CD4-positive, CD25-positive, alpha-beta regulatory T cell (primary cell): ENCODE data around the gene HSPA1B. TPM values are rescaled to one million over a fixed set of nuclear protein-coding genes. Genes with fewer than 3 reads are reported as not detected.

Experiments used
- ATAC-seq, 2 donors: fragments of 150-1000 bp; cut with Tn5 transposase; one replicate each; pipeline ENCODE4 v1.10.0; 2021; ENCODE audit warnings: low read depth in 2 of 2, moderate number of reproducible peaks in 2 of 2, moderate library complexity in 1 of 2
- DNase-seq, 3 donors: peaks; one replicate each; pipeline versions ENCODE4 v3.0.0 to v3.0.0-alpha.2; 2012 to 2022; ENCODE audit warnings: mixed read lengths in 1 of 3
- H3K27ac ChIP-seq: one replicate; pipeline ENCODE4 v1.7.0; 2013; ENCODE audit warnings: mild to moderate bottlenecking, low read length; ENCODE audit not compliant: insufficient read depth, poor library complexity, severe bottlenecking
- H3K27me3 ChIP-seq: one replicate; pipeline ENCODE4 v1.7.0; 2013; ENCODE audit warnings: low read length; ENCODE audit not compliant: control insufficient read depth, insufficient read depth
- H3K36me3 ChIP-seq: one replicate; pipeline ENCODE4 v1.7.0; 2013; ENCODE audit warnings: mild to moderate bottlenecking, low read length, moderate library complexity; ENCODE audit not compliant: control insufficient read depth, insufficient read depth
- H3K4me1 ChIP-seq: 2 replicates; pipeline ENCODE4 v1.7.0; 2013; ENCODE audit warnings: mild to moderate bottlenecking, low read length; ENCODE audit not compliant: insufficient read depth, control insufficient read depth, poor library complexity, severe bottlenecking
- H3K4me3 ChIP-seq: one replicate; pipeline ENCODE4 v1.7.0; 2013; ENCODE audit warnings: low read depth, mild to moderate bottlenecking, low read length, moderate library complexity
- H3K9me3 ChIP-seq, 2 experiments: 1 replicate in 1 of 2; 2 replicates in 1 of 2; pipeline ENCODE4 v1.7.0; 2013; ENCODE audit warnings: low read length in 2 of 2, mild to moderate bottlenecking in 1 of 2, moderate library complexity in 1 of 2; ENCODE audit not compliant: control insufficient read depth in 2 of 2
- H3K27ac Mint-ChIP-seq, 3 donors: one replicate each; pipeline ENCODE4 v1.8.0; 2020 to 2022; ENCODE audit warnings: mild to moderate bottlenecking in 3 of 3, mixed read lengths in 3 of 3, moderate library complexity in 2 of 3
- H3K27me3 Mint-ChIP-seq: one replicate; pipeline ENCODE4 v1.8.0; 2022; ENCODE audit warnings: mild to moderate bottlenecking, mixed read lengths
- H3K36me3 Mint-ChIP-seq: one replicate; pipeline ENCODE4 v1.8.0; 2020; ENCODE audit warnings: mixed read lengths
- H3K4me1 Mint-ChIP-seq, 4 donors: one replicate each; pipeline ENCODE4 v1.8.0; 2020 to 2022; ENCODE audit warnings: mixed read lengths in 4 of 4, mild to moderate bottlenecking in 1 of 4
- H3K4me3 Mint-ChIP-seq, 4 donors: one replicate each; pipeline ENCODE4 v1.8.0; 2020 to 2022; ENCODE audit warnings: mild to moderate bottlenecking in 4 of 4, mixed read lengths in 4 of 4, moderate library complexity in 3 of 4
- H3K9me3 Mint-ChIP-seq, 7 donors: one replicate each; pipeline ENCODE4 v1.8.0; 2020 to 2022; ENCODE audit warnings: mixed read lengths in 7 of 7, mild to moderate bottlenecking in 3 of 7, moderate library complexity in 2 of 7
- polyA plus RNA-seq, 4 donors: library from polyadenylated mRNA; unstranded; fragments of 300-500 nt; fragmentation: Illumina TruSeq; gene quantifications; one replicate each; pipeline ENCODE4 v1.2.3, GENCODE V29; 2021
- total RNA-seq: library from RNA; stranded (reverse); gene quantifications from one replicate; pipeline ENCODE4 v1.2.3, GENCODE V29; 2022

Gene HSPA1B
- total and polyA plus RNA-seq, 5 donors from 2014 or later: 2.3 to 27.3 (median 3.1) TPM

DNA sequence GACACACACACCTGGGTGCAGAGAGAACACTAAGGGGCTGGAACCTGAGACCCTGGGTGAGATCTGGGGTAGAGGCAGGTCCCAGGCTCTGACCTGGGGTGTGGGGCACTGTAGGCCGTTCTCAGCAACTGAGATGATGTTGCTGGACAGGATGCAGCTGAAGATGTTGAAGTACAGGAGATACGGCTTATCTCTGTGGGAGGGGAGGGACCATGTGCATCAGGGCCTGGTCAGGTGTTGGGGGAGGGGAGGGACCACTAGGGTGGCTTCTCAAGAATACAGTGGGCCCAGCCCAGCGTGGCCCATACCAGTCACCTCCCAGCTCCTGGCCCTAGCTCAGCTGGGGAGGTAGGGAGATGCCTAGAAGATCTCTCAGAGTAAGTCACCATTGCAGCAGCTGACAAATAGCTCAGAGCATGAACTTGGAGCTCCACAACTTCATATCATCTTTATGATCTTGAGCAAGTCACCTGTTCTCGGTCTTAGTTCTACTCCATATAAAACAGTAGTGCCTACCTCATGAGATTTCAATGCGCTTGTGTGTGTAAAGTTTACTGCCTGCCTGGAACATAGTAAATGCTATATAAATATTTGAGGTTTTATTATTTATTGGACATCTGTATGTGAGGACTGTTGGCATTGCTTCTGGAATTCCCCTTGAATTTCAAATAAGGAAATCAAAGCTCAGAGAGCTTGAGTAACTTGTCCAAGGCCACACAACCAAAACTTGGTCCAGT lies 47.5 kb downstream of the HSPA1B start:
- H3K4me1 Mint-ChIP-seq: peaks cover 0 to 5% (median under 1%) of the 10 kb centered on the region in 4 donors
- ATAC-seq: no peak
- H3K36me3 ChIP-seq: peaks cover 6% of the 10 kb centered on the region
- peaks cover 6% of the 10 kb centered on the region for H3K36me3 Mint-ChIP-seq
- no peak overlapping the region for H3K27ac ChIP-seq
- no peaks in the 10 kb centered on the region for H3K4me1 ChIP-seq
- no peaks in the 10 kb centered on the region for H3K27me3 Mint-ChIP-seq
- H3K9me3 Mint-ChIP-seq: no peaks in the 10 kb centered on the region
- no peaks in the 10 kb centered on the region for H3K9me3 ChIP-seq
- no peaks in the 10 kb centered on the region for H3K27me3 ChIP-seq
- no peak for DNase-seq
- H3K4me3 ChIP-seq: no peak overlapping the region
- H3K27ac Mint-ChIP-seq: peak overlapping the region in 2 of 3 donors; percentile 36 to 68
- no peak overlapping the region for H3K4me3 Mint-ChIP-seq

DNA sequence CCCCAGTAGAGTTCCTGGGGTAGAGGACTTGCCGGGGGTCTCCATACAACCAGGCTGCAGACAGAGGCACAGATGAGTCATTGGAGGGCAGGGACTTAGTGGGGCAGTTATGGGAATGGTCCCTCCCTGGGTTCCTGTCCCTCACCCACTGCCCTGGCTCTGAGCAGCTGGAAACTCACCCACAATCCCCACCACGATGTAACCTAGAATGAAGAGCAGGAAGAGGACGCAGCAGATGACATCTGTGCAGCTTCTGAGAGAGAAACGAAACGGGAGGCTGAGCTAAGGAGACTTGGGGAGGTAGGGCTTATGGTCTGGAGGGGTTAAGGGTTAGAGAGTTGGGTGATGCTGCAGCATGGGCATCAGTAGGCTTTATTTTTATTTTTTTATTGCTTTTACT lies 48.3 kb downstream of the HSPA1B start:
- no peak overlapping the region for H3K4me3 Mint-ChIP-seq
- Histone ChIP-seq H3K4me3 (no peak overlapping the region), H3K27ac (no peak overlapping the region), H3K36me3 (peaks cover 14% of the 10 kb centered on the region), H3K27me3 (no peaks in the 10 kb centered on the region), H3K9me3 (no peaks in the 10 kb centered on the region), H3K4me1 (no peaks in the 10 kb centered on the region)
- H3K4me1 Mint-ChIP-seq: peaks cover 0 to 5% (median under 1%) of the 10 kb centered on the region in 4 donors
- ATAC-seq: peak in 1 of 2 donors; percentile 15
- H3K36me3 Mint-ChIP-seq: peaks cover 7% of the 10 kb centered on the region
- no peak for DNase-seq
- H3K27ac Mint-ChIP-seq: no peak overlapping the region
- no peaks in the 10 kb centered on the region for H3K27me3 Mint-ChIP-seq
- no peaks in the 10 kb centered on the region for H3K9me3 Mint-ChIP-seq

DNA sequence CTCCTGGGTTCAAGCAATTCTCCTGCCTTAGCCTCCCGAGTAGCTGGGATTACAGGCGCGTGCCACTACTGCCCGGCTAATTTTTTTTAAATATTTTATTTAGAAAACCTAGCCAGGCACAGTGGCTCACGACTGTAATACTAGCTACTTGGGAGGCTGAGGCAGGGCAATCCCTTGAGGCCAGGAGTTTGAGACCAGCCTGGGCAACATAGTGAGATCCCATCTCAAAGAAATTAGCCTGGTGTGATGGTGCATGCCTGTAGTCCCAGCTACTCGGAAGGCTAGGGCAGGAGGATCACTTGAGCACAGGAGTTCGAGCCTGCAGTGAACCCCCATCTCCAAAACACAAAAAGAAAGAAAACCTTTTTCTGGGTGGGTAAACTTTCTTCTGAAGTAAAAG lies 48.8 kb downstream of the HSPA1B start:
- no peak overlapping the region for H3K27ac Mint-ChIP-seq
- no peak for DNase-seq
- peaks cover 0 to 3% (median under 1%) of the 10 kb centered on the region in 4 donors for H3K4me1 Mint-ChIP-seq

DNA sequence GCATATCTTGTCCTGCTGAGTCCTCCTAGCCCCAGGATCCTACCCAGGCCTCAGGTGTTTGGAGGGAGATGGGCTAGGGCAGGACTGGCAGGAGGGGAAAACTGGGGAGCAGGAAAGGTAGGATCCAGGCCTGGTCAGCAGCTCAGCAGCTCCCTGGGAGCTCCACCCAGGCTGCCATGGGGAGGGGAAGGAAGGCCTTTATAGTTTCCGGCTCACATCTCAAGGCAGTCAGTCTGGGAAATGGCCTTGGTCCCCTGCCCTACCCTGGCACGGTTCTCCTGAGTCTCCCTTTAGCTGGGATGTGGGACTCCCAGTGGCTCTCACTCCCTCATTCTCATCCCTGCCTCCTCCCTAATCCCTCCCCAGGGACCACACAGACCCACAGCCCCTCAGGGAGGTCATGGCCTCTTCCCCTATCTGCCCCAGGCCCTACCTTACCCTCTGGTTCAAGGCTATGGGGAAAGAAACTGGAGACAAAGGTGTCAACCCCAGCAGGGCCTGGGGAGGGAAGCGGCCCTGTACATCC lies 49.6 kb downstream of the HSPA1B start:
- peaks cover 15% of the 10 kb centered on the region for H3K36me3 Mint-ChIP-seq
- peaks cover 0 to 5% (median 0%) of the 10 kb centered on the region in 4 donors for H3K4me1 Mint-ChIP-seq

More for the DNA sequence above, 48.8 kb downstream of the HSPA1B start:
- Mint-ChIP-seq H3K4me3 (no peak overlapping the region), H3K36me3 (peaks cover 12% of the 10 kb centered on the region), H3K27me3 (no peaks in the 10 kb centered on the region), H3K9me3 (no peaks in the 10 kb centered on the region)
- Histone ChIP-seq H3K36me3 (peaks cover 19% of the 10 kb centered on the region), H3K27ac (no peak overlapping the region), H3K27me3 (no peaks in the 10 kb centered on the region), H3K9me3 (no peaks in the 10 kb centered on the region), H3K4me1 (no peaks in the 10 kb centered on the region), H3K4me3 (no peak overlapping the region)
- ATAC-seq: no peak

DNA sequence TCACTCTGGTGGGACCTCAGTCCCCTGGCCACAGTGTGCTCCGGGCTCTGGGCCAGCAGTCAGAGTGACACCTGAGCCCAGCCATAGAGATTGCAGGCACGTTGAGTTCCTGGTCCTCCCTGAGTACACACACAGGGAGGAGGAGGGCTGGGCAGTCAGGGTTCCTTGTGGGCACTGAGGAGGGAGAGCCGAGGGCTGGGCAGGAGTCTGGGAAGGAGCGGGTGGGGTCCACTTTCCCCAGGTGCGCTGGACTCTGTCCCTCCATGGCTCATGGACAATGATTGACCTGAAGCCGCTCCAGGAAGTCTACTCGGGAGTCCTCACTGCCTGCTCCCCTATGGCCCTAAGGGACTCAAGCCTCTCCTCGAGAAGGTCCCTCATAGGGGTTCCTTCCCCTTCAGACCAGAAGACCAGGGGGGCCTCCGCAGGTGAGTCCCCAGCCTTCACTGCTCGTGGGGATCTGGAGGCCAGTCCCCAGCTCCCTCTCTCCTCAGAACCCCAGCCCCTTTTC lies 50.2 kb downstream of the HSPA1B start:
- H3K9me3 ChIP-seq: no peaks in the 10 kb centered on the region
- H3K4me1 Mint-ChIP-seq: peaks cover 0 to 5% (median 0%) of the 10 kb centered on the region in 4 donors
- ATAC-seq (no peak), DNase-seq (no peak)
- no peak overlapping the region for H3K27ac ChIP-seq
- no peaks in the 10 kb centered on the region for H3K9me3 Mint-ChIP-seq
- no peaks in the 10 kb centered on the region for H3K4me1 ChIP-seq
- H3K27me3 ChIP-seq: no peaks in the 10 kb centered on the region
- no peak overlapping the region for H3K27ac Mint-ChIP-seq
- peaks cover 29% of the 10 kb centered on the region for H3K36me3 ChIP-seq
- peaks cover 19% of the 10 kb centered on the region for H3K36me3 Mint-ChIP-seq
- H3K27me3 Mint-ChIP-seq: no peaks in the 10 kb centered on the region
- no peak overlapping the region for H3K4me3 Mint-ChIP-seq
- no peak overlapping the region for H3K4me3 ChIP-seq

More for the DNA sequence above, 49.6 kb downstream of the HSPA1B start:
- H3K27ac Mint-ChIP-seq: no peak overlapping the region
- Histone ChIP-seq H3K27me3 (no peaks in the 10 kb centered on the region), H3K4me3 (no peak overlapping the region), H3K9me3 (no peaks in the 10 kb centered on the region), H3K4me1 (no peaks in the 10 kb centered on the region), H3K27ac (no peak overlapping the region), H3K36me3 (peaks cover 23% of the 10 kb centered on the region)
- DNase-seq (no peak), ATAC-seq (no peak)
- no peaks in the 10 kb centered on the region for H3K27me3 Mint-ChIP-seq
- H3K4me3 Mint-ChIP-seq: no peak overlapping the region
- H3K9me3 Mint-ChIP-seq: no peaks in the 10 kb centered on the region

DNA sequence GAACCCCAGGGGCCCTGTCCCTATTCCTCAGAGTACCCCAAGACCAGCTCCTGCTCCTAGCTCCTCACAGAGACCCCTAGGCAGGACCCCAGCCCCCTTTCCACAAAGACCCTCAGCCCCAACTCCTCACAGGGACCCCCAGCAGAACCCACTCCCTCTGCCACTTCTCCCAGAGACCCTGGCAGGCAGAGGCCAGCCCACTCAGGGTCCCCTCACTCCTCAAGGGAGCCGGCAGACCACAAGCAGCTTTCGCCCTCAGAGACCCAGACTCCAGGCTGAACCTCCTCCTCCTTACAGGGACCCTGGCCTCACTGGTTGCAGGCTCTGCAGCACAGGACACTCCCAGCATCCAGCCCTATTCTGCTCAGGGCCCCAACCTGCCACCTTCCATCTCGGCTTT lies 50.7 kb downstream of the HSPA1B start:
- H3K27ac Mint-ChIP-seq: peak overlapping the region in 1 of 3 donors; percentile 11
- DNase-seq (no peak), ATAC-seq (no peak)
- H3K4me1 Mint-ChIP-seq: peaks cover 0 to 5% (median 0%) of the 10 kb centered on the region in 4 donors
- peaks cover 21% of the 10 kb centered on the region for H3K36me3 Mint-ChIP-seq
- Histone ChIP-seq H3K9me3 (no peaks in the 10 kb centered on the region), H3K27ac (no peak overlapping the region), H3K27me3 (no peaks in the 10 kb centered on the region), H3K36me3 (peaks cover 34% of the 10 kb centered on the region), H3K4me1 (no peaks in the 10 kb centered on the region), H3K4me3 (no peak overlapping the region)
- H3K4me3 Mint-ChIP-seq: no peak overlapping the region
- H3K27me3 Mint-ChIP-seq: no peaks in the 10 kb centered on the region
- H3K9me3 Mint-ChIP-seq: no peaks in the 10 kb centered on the region

DNA sequence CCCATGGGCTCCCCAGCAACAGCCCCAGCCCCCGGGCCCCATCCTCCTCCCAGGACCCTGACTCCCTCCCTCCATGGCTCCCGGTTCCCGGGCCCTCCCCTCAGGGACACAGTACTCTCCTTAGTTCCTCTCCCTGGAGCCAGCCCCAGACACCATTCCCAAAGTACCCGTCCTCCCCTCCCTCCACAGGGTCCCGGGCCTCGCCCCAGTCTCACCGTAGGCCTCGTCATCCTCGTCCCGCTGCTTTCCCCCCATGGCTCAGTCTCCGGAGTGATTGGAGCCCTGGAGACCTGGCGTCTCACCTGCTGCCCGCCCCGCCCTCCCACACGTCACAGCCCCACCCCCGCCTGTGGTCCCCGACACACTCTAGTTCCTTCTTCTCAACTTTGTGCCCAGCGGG lies 51.2 kb downstream of the HSPA1B start, which contains the start of gene SLC44A4:
SLC44A4 (minus strand) TSS at position 272 of the 400 bp plus-strand sequence; CDS start at position 255, 17 bp downstream.
- H3K27ac Mint-ChIP-seq: peak within 1 kb of the TSS in 1 of 3 donors; percentile 59
- peaks cover 21% of the 10 kb centered on the region for H3K36me3 Mint-ChIP-seq
- DNase-seq: no peak
- Histone ChIP-seq H3K27ac (no peak within 1 kb of the TSS), H3K4me3 (no peak within 1 kb of the TSS), H3K27me3 (no peaks in the 10 kb centered on the region), H3K9me3 (no peaks in the 10 kb centered on the region), H3K4me1 (no peaks in the 10 kb centered on the region), H3K36me3 (peaks cover 39% of the 10 kb centered on the region)
- H3K4me1 Mint-ChIP-seq: peaks cover 0 to 5% (median 0%) of the 10 kb centered on the region in 4 donors
- no peak for ATAC-seq
- no peaks in the 10 kb centered on the region for H3K9me3 Mint-ChIP-seq
- no peak within 1 kb of the TSS for H3K4me3 Mint-ChIP-seq
- no peaks in the 10 kb centered on the region for H3K27me3 Mint-ChIP-seq
